GM21423 (cell line): ENCODE results near the gene FXYD6.
A peak's percentile ranks its signal among the peaks of the same experiment; 100 is the strongest.

Experiments used
- ATAC-seq: cut with Tn5 transposase; IDR thresholded peaks from one replicate; pipeline ENCODE4 v1.9.1; 2021; ENCODE audit warnings: mild to moderate bottlenecking, moderate library complexity; ENCODE audit not compliant: unreplicated experiment

FXYD6 gene

DNA sequence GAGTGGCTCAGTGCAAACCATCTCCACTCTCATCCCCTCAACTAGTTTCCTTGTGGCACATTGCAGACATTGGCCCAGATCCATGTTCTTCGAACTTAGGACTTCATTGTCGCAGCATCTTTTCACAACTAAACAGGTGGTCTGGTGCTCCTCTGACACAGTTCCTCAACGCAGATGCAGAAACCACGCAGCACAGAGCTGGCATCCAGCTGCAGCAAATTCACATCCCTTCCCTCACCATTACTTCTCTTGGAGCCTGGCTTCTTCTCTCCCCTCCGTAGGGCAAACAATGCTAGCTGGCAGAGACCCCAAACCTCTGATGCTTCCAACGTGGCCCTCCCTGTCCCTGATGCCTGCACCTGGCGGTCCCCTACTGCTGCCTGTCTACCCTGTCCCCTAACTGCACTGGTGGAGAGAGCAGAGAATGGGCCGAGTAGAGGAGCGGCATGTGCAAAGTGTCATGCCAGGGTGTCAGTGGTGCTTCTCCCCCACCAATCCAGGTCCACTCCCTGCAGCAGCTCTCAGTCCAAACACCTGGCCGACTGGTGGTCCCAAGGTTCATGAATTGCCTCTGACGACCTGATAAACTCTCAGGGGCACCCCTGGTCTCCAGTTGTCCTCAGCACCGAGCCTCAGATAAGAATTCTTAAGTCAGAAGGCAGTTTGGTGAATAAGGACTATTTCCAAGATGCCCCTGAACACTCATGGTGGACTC is 34.6 kb upstream of the FXYD6 start:
- ATAC-seq, result no peak

DNA sequence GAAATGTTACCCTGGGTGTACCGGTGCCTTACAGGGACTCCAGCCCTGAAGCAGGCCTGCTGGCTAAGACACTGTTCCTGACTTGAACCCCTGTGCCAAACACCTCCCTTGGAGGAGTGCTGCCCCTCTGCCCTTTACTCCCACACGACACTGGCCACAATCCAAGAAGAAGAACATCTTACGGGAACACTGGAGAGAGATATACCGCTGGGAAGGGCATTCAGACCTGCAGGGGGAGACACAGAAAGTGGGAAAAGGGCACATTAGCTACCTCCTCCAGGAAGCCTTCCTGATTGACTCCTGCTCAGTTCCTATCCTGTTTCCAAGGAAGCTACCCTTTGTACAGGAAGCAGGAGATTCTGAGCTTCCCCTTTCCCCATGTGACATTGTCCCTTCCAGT is 34.1 kb upstream of the FXYD6 start:
- ATAC-seq, result no peak

GRCh38 chr11:117909611-117910382 is 33.3 kb upstream of the FXYD6 start:
- no peak for ATAC-seq

GRCh38 chr11:117908959-117909610 is 32.6 kb upstream of the FXYD6 start:
- ATAC-seq, result no peak

- no peak for ATAC-seq
Measured at GRCh38 chr11:117908109-117908895, 31.8 kb upstream of the FXYD6 start.

DNA sequence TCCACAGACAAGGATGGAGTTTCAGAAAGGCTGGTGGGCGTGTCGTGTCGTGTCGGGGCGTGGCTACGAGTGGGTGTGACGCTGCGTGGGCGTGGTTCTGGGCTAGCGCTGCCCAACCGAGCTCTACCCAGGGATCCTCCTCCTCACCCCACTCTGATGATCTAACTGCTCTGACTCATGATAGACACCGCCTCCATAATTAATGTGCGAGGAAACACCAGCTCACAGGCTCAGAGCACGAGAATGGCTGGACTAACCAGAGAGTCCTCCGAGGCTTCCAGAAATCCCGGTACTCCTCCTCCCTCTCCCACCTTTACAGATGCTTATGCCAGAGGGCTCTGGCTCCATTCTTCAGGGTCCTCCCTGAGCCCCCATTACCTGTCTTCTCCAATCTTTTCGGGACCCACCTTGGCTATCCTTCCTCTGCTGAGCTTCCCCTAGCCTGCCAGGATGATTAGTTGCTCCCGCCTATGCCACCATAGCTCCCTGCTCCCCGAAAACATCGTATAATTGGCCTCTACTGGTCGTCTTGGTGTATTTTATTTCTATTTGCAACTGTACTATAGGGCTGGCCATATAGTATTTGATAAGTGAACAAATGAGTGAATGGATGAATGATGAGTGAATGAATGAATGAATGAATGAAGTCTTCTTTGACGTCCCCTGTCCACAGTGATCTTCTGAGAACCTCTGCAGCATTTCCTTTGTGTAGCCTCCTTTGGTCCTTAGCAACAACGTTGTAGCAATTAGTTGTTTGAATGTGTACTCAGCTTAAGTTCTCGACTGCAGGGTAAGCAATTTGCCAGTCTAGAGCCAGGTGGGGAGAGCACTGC is 31.0 kb upstream of the FXYD6 start:
- peak; percentile 71 for ATAC-seq

DNA sequence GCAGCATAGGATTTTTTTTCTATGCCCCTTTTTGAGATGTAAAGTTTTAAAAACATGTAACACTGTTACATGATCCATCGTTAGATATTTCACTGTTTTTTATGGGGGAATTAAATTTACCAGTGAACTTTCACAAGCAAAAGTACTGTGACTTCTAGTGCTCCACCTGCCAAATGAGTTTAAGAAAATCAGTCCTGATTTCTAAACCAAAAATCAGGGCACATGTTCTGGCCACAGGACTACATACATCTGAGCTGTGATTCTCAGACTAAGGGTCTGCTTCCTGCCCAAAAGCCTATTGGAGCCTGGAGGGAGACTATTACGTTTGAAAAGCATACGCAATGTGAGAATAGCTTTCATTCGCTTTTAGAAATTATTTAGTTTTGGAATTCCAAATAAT is 30.3 kb upstream of the FXYD6 start:
- no peak for ATAC-seq

- ATAC-seq, result no peak
Measured at GRCh38 chr11:117906126-117906525, 29.7 kb upstream of the FXYD6 start.

DNA sequence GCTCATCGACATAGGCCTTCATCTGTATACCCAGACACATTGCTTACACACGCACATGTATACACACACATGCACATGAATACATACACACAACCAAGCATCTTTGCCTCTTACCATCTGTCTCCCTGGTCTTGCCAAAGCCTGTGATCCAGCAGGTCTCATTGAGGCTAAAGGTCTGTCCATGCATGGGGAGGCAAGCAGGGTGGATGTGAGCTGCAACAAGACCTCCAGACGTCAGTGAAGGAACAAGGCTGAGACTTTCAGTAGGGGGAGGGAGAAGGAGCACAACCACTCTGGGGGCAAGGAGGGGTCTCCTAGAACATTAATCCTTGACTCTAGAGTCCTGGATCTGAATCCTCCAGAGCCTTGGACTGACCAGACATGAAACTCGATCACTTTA is 29.1 kb upstream of the FXYD6 start:
- ATAC-seq, result no peak

DNA sequence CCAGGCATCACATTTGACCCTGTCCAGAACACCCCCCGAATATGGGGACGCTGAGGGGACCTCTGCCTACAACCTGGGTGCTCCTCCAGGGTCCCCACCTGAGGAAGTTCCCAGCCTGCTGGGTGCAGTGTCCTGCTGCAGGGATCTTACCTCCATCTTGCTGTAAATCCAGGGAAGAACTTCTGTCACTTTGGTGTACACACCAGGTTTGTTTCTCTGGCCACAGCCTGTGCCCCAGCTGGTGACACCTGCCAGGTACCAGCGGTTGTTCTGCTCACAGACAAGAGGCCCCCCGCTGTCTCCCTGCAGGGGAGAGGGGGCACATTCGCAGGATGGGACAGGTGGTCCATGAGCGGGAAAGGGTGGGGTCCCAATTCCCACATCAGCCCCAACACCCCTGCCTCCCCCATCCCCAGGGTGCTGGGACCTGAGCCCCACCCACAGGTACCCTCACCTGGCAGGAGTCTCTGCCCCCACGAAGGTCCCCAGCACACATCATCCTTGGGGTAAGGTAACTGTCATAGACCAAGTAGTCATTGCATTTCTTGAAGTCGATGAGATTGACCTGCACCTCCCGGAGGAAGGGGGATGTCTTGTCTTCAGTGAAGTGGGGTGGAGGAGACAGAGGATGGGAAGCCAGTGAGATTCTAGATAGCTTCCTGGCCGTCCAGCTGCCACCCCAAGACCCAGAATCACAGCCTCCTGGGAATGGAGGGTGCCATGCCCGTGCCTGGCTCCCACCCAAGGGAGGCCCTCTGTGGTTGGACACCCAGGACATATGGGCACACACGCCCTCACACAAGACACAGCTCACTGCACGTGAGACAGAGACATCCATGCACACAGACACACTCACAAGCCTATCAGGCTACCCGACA is 27.3 kb upstream of the FXYD6 start:
- no peak for ATAC-seq

DNA sequence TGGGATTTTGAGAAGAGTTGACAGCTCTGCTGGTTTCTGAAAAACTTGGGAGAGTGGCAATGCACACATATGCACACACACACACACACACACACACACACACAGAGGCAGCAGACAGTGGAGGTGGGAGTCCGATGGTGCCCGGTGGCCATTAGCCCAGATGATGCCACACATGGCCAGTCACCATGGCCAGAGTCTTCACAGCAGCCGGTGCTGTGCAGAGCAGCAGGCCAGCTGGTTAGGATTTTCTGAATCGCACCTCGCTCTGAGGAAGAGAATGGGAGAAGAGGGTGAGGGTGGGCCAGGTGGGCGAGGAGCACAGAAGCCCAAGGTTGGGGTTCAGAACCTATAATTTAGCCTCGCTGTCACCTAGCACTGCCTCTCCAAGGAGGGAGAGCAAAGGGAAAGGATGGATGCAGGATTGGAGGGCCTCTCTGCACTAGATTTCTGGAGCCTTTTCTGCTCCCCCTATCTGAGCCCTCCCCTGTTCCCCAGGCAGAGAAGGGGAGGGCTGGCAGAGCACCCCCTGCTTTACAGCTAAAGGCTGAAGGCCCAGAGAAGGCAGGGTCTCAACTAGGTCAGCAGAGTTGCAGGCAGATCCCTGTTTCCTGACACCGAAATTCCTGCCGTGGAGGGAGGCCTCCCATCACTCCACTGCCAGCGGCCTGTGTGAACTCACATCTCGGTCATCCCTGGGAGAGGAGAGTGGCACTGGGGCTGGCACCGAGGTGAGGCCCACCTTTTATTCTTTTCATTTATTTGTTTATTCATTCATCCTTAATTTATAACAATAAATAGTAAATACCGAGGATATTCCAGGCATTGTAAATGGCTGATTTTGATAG is 25.8 kb upstream of the FXYD6 start:
- ATAC-seq, result no peak

DNA sequence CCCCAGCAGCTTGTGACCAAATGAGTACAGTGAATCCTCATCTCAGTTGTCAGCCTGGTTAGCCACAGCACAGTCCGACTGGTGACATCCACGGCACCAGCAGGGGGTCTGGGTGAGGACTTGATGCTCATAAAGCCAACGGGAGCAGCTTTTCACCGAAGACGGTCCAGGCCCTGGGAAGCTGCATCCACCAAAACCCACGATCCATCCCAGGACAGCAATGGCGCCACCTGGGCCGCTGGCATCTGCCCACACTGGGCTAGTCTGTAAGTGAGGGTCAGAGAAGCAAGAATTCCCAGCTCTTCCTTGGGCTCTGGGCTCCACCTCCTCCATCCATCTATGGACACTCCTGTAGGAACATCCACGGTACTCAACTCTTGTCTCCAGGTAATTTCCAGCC is 25.1 kb upstream of the FXYD6 start:
- ATAC-seq, result no peak

GRCh38 chr11:117900720-117901440 is 24.4 kb upstream of the FXYD6 start:
- ATAC-seq, result no peak

- ATAC-seq, result peak; percentile 58
Measured at GRCh38 chr11:117900121-117900648, 23.7 kb upstream of the FXYD6 start.

DNA sequence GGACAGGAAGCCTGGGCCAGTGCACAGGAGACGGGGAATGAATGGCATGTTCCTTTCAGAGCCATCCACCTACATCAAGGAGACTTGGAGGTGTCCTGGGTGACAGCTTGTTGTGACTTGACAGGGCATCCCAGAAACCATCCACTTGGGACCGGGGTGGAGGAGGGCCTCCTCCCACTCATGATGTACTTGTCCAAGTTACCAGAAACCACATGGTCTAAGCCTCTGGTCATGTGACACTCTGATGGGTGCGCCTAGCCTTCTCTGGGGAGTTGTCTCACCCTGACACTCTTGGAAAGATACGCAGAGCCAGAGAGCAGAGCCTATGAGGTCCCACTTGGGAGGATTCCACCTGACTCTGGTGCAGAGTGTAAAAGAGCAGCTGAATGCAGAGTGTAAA is 21.6 kb upstream of the FXYD6 start:
- no peak for ATAC-seq

DNA sequence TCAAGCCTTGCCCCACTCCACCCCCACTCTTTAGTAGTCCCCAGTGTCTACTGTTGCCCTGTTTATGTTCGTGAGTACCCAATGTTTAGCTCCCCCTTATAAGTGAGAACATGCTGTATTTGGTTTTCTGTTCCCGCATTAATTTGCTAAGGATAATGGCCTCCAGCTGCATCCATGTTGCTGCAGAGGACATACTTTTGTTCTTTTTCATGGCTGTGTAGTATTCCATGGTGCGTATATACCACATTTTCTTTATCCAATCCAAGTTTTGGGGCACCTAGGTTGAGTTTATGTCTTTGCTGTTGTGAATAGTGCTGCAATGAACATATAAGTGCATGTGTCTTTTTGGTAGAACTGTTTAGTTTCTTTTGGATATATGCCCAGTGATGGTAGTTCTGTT is 16.2 kb upstream of the FXYD6 start:
- no peak for ATAC-seq

GRCh38 chr11:117891362-117891761 is 14.9 kb upstream of the FXYD6 start:
- no peak for ATAC-seq

GRCh38 chr11:117888139-117888566 is 11.7 kb upstream of the FXYD6 start:
- no peak for ATAC-seq
